ENCODE measurements around the gene CAPZA3. TPM values are rescaled to one million over a fixed set of nuclear protein-coding genes. Genes with fewer than 3 reads are reported as not detected.
"Not testable (repeated sequence)": the region's sequence is repeated elsewhere in the genome, so short reads cannot be mapped to it uniquely, and the experiment has no call there.

CAPZA3 gene
- total RNA-seq, 1 experiment from 2014 or later: 0.28 TPM

DNA sequence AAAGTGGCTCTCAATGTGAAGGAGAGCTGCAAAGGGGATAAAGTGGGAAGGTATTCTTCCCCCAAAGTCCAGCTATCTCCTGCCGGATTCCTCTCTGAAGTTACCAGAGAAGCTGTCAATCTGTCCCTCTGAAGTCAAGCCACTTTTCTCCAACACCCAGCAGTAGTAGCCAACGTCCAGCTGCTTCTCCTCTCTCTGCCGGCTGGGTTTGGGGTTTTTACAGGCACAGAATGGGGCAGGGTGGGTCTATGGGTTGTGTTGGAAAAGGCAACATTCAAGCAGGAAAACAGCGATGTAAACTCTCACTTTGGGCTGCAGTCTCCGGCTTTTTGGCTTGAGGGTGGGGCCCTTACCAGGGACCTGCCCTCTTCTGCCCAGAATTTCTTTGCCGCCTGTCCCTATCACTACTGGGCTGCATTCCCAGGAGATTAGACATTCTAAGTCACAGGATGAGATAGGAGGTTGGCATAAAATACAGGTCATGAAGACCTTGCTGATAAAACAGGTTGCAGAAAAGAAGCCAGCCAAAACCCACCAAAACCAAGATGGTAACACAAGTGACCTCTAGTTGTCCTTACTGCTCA lies 16.3 kb downstream of the CAPZA3 start:
- H3K4me1 Mint-ChIP-seq (ENCODE audit: insufficient read depth, unreplicated experiment): no peaks in the 10 kb centered on the region
- BruUV-seq (replicated peaks): no TSS peak
- no peaks in the 10 kb centered on the region for H3K27me3 Mint-ChIP-seq (ENCODE audit: insufficient read depth, unreplicated experiment)
- H3K36me3 Mint-ChIP-seq (ENCODE audit: insufficient read depth, unreplicated experiment): no peaks in the 10 kb centered on the region
- H3K9me3 Mint-ChIP-seq (ENCODE audit: unreplicated experiment): no peaks in the 10 kb centered on the region
- no peak overlapping the region for H3K27ac Mint-ChIP-seq (ENCODE audit: low read depth, unreplicated experiment)
- ChIA-PET POLR2A (no interaction called here), CTCF (interaction anchor here (0.7 kb wide), 1 partner anchor 161 kb away, joined by 3 read pairs; no protein-coding TSS in a partner anchor)
- no peak for TF ChIP-seq CTCF (IDR thresholded peaks at IDR 0.05; ENCODE audit: unreplicated experiment)
- intact Hi-C loops (cut with micrococcal nuclease): no loop called here
- DNase-seq (ENCODE audit: unreplicated experiment): no peak
- H3K4me3 Mint-ChIP-seq (ENCODE audit: unreplicated experiment): no peak overlapping the region

DNA sequence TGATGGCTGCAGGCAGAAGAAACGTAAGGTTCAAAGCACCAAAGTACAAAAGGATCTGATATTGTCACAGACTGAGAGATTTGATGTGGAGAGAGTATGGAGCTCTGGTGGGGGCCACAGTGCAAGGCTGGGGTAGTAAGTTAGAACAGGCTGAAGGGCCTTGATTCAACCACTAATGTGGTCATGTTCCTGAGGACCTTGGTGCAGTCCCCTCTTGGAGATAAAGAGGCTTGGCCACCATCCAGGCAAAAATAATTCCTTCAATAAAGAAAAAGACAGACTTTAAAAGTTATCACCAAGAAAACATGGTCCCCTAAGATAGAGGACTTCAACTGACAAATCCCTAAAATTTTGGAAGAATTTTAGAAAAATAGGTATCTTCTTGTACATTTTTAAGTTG lies 17.4 kb downstream of the CAPZA3 start:
- H3K36me3 Mint-ChIP-seq (ENCODE audit: insufficient read depth, unreplicated experiment): no peaks in the 10 kb centered on the region
- no peak overlapping the region for H3K4me3 Mint-ChIP-seq (ENCODE audit: unreplicated experiment)
- no peak for DNase-seq (ENCODE audit: unreplicated experiment)
- no peaks in the 10 kb centered on the region for H3K9me3 Mint-ChIP-seq (ENCODE audit: unreplicated experiment)
- POLR2A ChIA-PET: no interaction called here
- H3K27me3 Mint-ChIP-seq (ENCODE audit: insufficient read depth, unreplicated experiment): no peaks in the 10 kb centered on the region
- intact Hi-C loops (cut with micrococcal nuclease): no loop called here
- CTCF ChIA-PET: interaction anchor here (0.6 to 0.7 kb wide), 3 partner anchors 345 to 1114 kb away, joined by 3 to 4 read pairs (median 3); no protein-coding TSS in a partner anchor
- no peak overlapping the region for H3K27ac Mint-ChIP-seq (ENCODE audit: low read depth, unreplicated experiment)
- no peaks in the 10 kb centered on the region for H3K4me1 Mint-ChIP-seq (ENCODE audit: insufficient read depth, unreplicated experiment)
- BruUV-seq (replicated peaks): no TSS peak
- TF ChIP-seq CTCF (IDR thresholded peaks at IDR 0.05; ENCODE audit: unreplicated experiment): no peak

DNA sequence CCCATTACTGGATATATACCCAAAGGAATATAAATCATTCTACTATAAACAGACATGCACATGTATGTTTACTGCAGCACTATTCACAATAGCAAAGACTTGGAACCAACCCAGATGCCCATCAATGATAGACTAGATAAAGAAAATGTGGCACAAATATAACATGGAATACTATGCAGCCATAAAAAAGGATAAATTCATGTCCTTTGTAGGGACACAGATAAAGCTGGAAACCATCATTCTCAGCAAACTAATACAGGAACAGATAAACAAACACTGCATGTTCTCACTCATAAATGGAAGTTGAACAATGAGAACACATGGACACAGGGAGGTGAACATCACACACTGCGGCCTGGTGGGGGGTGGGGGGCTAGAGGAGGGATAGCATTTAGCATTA lies 28.6 kb downstream of the CAPZA3 start:
- H3K27ac Mint-ChIP-seq (ENCODE audit: low read depth, unreplicated experiment); intact Hi-C loops (cut with micrococcal nuclease): not testable (repeated sequence)

GRCh38 chr12:18782827-18783226 lies 44.9 kb downstream of the CAPZA3 start:
- BruUV-seq (replicated peaks): no TSS peak
- ChIA-PET POLR2A (no interaction called here), CTCF (no interaction called here)
- Mint-ChIP-seq H3K4me3 (ENCODE audit: unreplicated experiment) (no peak overlapping the region), H3K9me3 (ENCODE audit: unreplicated experiment) (peaks cover 9% of the 10 kb centered on the region), H3K27me3 (ENCODE audit: insufficient read depth, unreplicated experiment) (no peaks in the 10 kb centered on the region), H3K4me1 (ENCODE audit: insufficient read depth, unreplicated experiment) (no peaks in the 10 kb centered on the region), H3K36me3 (ENCODE audit: insufficient read depth, unreplicated experiment) (peaks cover 6% of the 10 kb centered on the region), H3K27ac (ENCODE audit: low read depth, unreplicated experiment) (no peak overlapping the region)
- intact Hi-C loops (cut with micrococcal nuclease): no loop called here
- no peak for DNase-seq (ENCODE audit: unreplicated experiment)
- no peak for TF ChIP-seq CTCF (IDR thresholded peaks at IDR 0.05; ENCODE audit: unreplicated experiment)

More for the DNA sequence above, 28.6 kb downstream of the CAPZA3 start:
- H3K4me1 Mint-ChIP-seq (ENCODE audit: insufficient read depth, unreplicated experiment); H3K4me3 Mint-ChIP-seq (ENCODE audit: unreplicated experiment); BruUV-seq (replicated peaks); CTCF ChIA-PET; H3K36me3 Mint-ChIP-seq (ENCODE audit: insufficient read depth, unreplicated experiment); DNase-seq (ENCODE audit: unreplicated experiment); H3K27me3 Mint-ChIP-seq (ENCODE audit: insufficient read depth, unreplicated experiment): not testable (repeated sequence)
- POLR2A ChIA-PET: interaction anchor here (0.6 kb wide), 1 partner anchor 14 kb away, joined by 3 read pairs; no protein-coding TSS in a partner anchor
- peaks cover 13% of the 10 kb centered on the region for H3K9me3 Mint-ChIP-seq (ENCODE audit: unreplicated experiment)

- H3K9me3 Mint-ChIP-seq (ENCODE audit: unreplicated experiment); H3K27ac Mint-ChIP-seq (ENCODE audit: low read depth, unreplicated experiment); BruUV-seq (replicated peaks); H3K27me3 Mint-ChIP-seq (ENCODE audit: insufficient read depth, unreplicated experiment); POLR2A ChIA-PET; intact Hi-C loops (cut with micrococcal nuclease); H3K4me3 Mint-ChIP-seq (ENCODE audit: unreplicated experiment); DNase-seq (ENCODE audit: unreplicated experiment); H3K36me3 Mint-ChIP-seq (ENCODE audit: insufficient read depth, unreplicated experiment); CTCF ChIA-PET; H3K4me1 Mint-ChIP-seq (ENCODE audit: insufficient read depth, unreplicated experiment): not testable (repeated sequence)
Measured at GRCh38 chr12:18785465-18785864, 47.5 kb downstream of the CAPZA3 start.

Other genes starting within 250 kb of the CAPZA3 start
- gene PLCZ1, start 107 bp upstream of the CAPZA3 start, total RNA-seq (2022): not detected in 2 replicates